HepG2 (cell line): ENCODE measurements around the gene SERPIND1. TPM values are rescaled to one million over a fixed set of nuclear protein-coding genes. Genes with fewer than 3 reads are reported as not detected.

Experiments used
- ARNT ChIP-seq: fragments of 450-650 bp; IDR thresholded peaks from 2 replicates; pipeline ENCODE4 v1.6.1; 2017
- CC2D1A ChIP-seq: sonication (generic); formaldehyde crosslinking; IDR thresholded peaks from 2 replicates; pipeline ENCODE4 v1.8.1; 2023; ENCODE audit warnings: mild to moderate bottlenecking, missing genetic modification reagents
- CERS6 ChIP-seq: sonication (generic); formaldehyde crosslinking; IDR thresholded peaks from 2 replicates; pipeline ENCODE4 v1.5.0; 2020; ENCODE audit warnings: missing genetic modification reagents
- FIP1L1 ChIP-seq: fragments of 200-400 bp; formaldehyde crosslinking; IDR thresholded peaks from 2 replicates; pipeline ENCODE4 v1.6.1; 2018; ENCODE audit warnings: low read depth, mild to moderate bottlenecking, low read length, moderate library complexity, borderline replicate concordance; ENCODE audit not compliant: insufficient read depth
- HMGXB3 ChIP-seq: sonication (generic); formaldehyde crosslinking; IDR thresholded peaks from 2 replicates; pipeline ENCODE4 v1.4.0; 2020; ENCODE audit warnings: missing genetic modification reagents, borderline replicate concordance
- HNRNPLL ChIP-seq: fragments of 200-400 bp; formaldehyde crosslinking; IDR thresholded peaks from 2 replicates; pipeline ENCODE4 v1.6.1; 2017; ENCODE audit warnings: mild to moderate bottlenecking, low read depth, low read length; ENCODE audit not compliant: poor library complexity, severe bottlenecking
- KDM1A ChIP-seq: IDR thresholded peaks from 2 replicates; pipeline ENCODE4 v1.6.1; 2016; ENCODE audit warnings: missing compliant biosample characterization
- MBD4 ChIP-seq: IDR thresholded peaks from 2 replicates; pipeline ENCODE4 v1.6.1; 2012; ENCODE audit warnings: low read length, inconsistent platforms, borderline replicate concordance
- MYNN ChIP-seq: sonication (generic); formaldehyde crosslinking; IDR thresholded peaks from 2 replicates; pipeline ENCODE4 v1.4.0; 2020; ENCODE audit warnings: mild to moderate bottlenecking, low read depth, missing genetic modification reagents
- PHF8 ChIP-seq: sonication (generic); formaldehyde crosslinking; IDR thresholded peaks from 2 replicates; pipeline ENCODE4 v1.5.0; 2020; ENCODE audit warnings: missing genetic modification reagents
- PLRG1 ChIP-seq: fragments of 450-650 bp; conservative IDR thresholded peaks from 2 replicates; pipeline ENCODE4 v1.6.1; 2016
- POLR2G ChIP-seq: fragments of 200-400 bp; formaldehyde crosslinking; IDR thresholded peaks from 2 replicates; pipeline ENCODE4 v1.6.1; 2018; ENCODE audit warnings: mild to moderate bottlenecking, low read depth, low read length, moderate library complexity
- SP140L ChIP-seq: sonication (generic); formaldehyde crosslinking; IDR thresholded peaks from 2 replicates; pipeline ENCODE4 v1.4.0; 2020; ENCODE audit warnings: missing genetic modification reagents, borderline replicate concordance
- SPEN ChIP-seq: sonication (generic); formaldehyde crosslinking; IDR thresholded peaks from 2 replicates; pipeline ENCODE4 v1.5.1; 2020; ENCODE audit warnings: low read depth, mild to moderate bottlenecking, missing genetic modification reagents
- TCF7L2 ChIP-seq: IDR thresholded peaks from 2 replicates; pipeline ENCODE4 v1.6.1; 2011; ENCODE audit warnings: mild to moderate bottlenecking, low read depth, low read length, moderate library complexity
- ZC3H13 ChIP-seq: sonication (generic); formaldehyde crosslinking; IDR thresholded peaks from 2 replicates; pipeline ENCODE4 v1.8.1; 2023; ENCODE audit warnings: mild to moderate bottlenecking, missing genetic modification reagents, moderate library complexity
- ZFY ChIP-seq: sonication (generic); formaldehyde crosslinking; IDR thresholded peaks from 2 replicates; pipeline ENCODE4 v1.4.0; 2020; ENCODE audit warnings: missing genetic modification reagents
- ZMYM2 ChIP-seq: sonication (generic); formaldehyde crosslinking; IDR thresholded peaks from 2 replicates; pipeline ENCODE4 v1.8.0; 2022; ENCODE audit warnings: mild to moderate bottlenecking, missing genetic modification reagents
- ZNF224 ChIP-seq: sonication (generic); formaldehyde crosslinking; IDR thresholded peaks from 2 replicates; pipeline ENCODE4 v1.5.0; 2020; ENCODE audit warnings: mild to moderate bottlenecking, missing genetic modification reagents
- ZNF333 ChIP-seq: sonication (generic); formaldehyde crosslinking; IDR thresholded peaks from 2 replicates; pipeline ENCODE4 v1.4.0; 2020; ENCODE audit warnings: mild to moderate bottlenecking, missing genetic modification reagents, borderline replicate concordance
- ZNF335 ChIP-seq: sonication (generic); formaldehyde crosslinking; IDR thresholded peaks from 2 replicates; pipeline ENCODE4 v1.4.0; 2020; ENCODE audit warnings: missing genetic modification reagents
- ZNF512B ChIP-seq: sonication (generic); formaldehyde crosslinking; IDR thresholded peaks from 2 replicates; pipeline ENCODE4 v1.5.1; 2020; ENCODE audit warnings: missing genetic modification reagents, mild to moderate bottlenecking, borderline replicate concordance
- ZNF569 ChIP-seq: sonication (generic); formaldehyde crosslinking; IDR thresholded peaks from 2 replicates; pipeline ENCODE4 v1.5.0; 2020; ENCODE audit warnings: mild to moderate bottlenecking, missing genetic modification reagents, moderate library complexity, borderline replicate concordance
- ZSCAN22 ChIP-seq: sonication (generic); formaldehyde crosslinking; IDR thresholded peaks from 2 replicates; pipeline ENCODE4 v1.4.0; 2020; ENCODE audit warnings: mild to moderate bottlenecking, missing genetic modification reagents
- polyA plus RNA-seq, 8 experiments: library from polyadenylated mRNA; depleted of rRNA in 3 of 8; stranded (reverse) in 7 of 8; unstranded in 1 of 8; fragments of >200 nt; fragmentation: Illumina TruSeq in 4 of 8; extraction: Trizol in 4 of 8; gene quantifications; 2 replicates each; pipeline versions ENCODE4 v1.2.1 to v1.2.3, GENCODE V29; 2011 to 2016; ENCODE audit warnings: low read depth in 4 of 8, missing spikeins in 1 of 8, mixed read lengths in 1 of 8; ENCODE audit not compliant: insufficient read depth in 1 of 8
- total RNA-seq, 5 experiments: library from RNA; depleted of rRNA; stranded (reverse); fragments of >200 nt; fragmentation: Illumina TruSeq; extraction: Trizol; gene quantifications; 2 replicates each; pipeline ENCODE4 v1.2.3, GENCODE V29; 2016; ENCODE audit warnings: low read depth in 1 of 5

The SERPIND1 gene
- total and polyA plus RNA-seq, 2 of the 13 experiments (the other 11 are each of a cell fraction or from before 2014, with no cell fraction given), result 111 to 350 TPM

GRCh38 chr22:20773793-20774212, at the start of gene SERPIND1 (continued):
- TF ChIP-seq ZNF569 (CRISPR knock-in tag), result no peak
- TF ChIP-seq FIP1L1, result no peak
- TF ChIP-seq SP140L, result 0 out of 2 replicates have a peak, but pooled peaks have one; percentile 70
- TF ChIP-seq TCF7L2, result peak; percentile 34; the same call in 1 of the 2 replicates
- no peak for TF ChIP-seq ARNT
- TF ChIP-seq SPEN (CRISPR knock-in tag), result peak; percentile 49; the same call in 1 of the 2 replicates
- no peak for TF ChIP-seq PLRG1
- TF ChIP-seq KDM1A (CRISPR knock-in tag), result no peak
- TF ChIP-seq CC2D1A (CRISPR knock-in tag), result no peak
- no peak for TF ChIP-seq MYNN (CRISPR knock-in tag)
- no peak for TF ChIP-seq ZNF224 (CRISPR knock-in tag)
- 0 out of 2 replicates have a peak, but pooled peaks have one; percentile 50 for TF ChIP-seq ZMYM2 (CRISPR knock-in tag)
- TF ChIP-seq ZSCAN22, result no peak
- no peak for TF ChIP-seq HNRNPLL
- no peak for TF ChIP-seq MBD4
- TF ChIP-seq ZC3H13 (CRISPR knock-in tag), result 0 out of 2 replicates have a peak, but pooled peaks have one; percentile 67
- no peak for TF ChIP-seq ZNF333 (CRISPR knock-in tag)
- no peak for TF ChIP-seq ZNF335 (CRISPR knock-in tag)
- TF ChIP-seq ZNF512B (CRISPR knock-in tag), result no peak
- TF ChIP-seq PHF8 (CRISPR knock-in tag), result 0 out of 2 replicates have a peak, but pooled peaks have one; percentile 20
- TF ChIP-seq CERS6 (CRISPR knock-in tag), result no peak
- TF ChIP-seq HMGXB3, result no peak; the same call in 1 of the 2 replicates
- peak; percentile 89 for TF ChIP-seq POLR2G
- TF ChIP-seq ZFY, result peak; percentile 43; the same call in 1 of the 2 replicates
